ENCODE measurements around the gene GIPC1.
A peak's percentile ranks its signal among the peaks of the same experiment; 100 is the strongest.
"Not testable (repeated sequence)": the region's sequence is repeated elsewhere in the genome, so short reads cannot be mapped to it uniquely, and the experiment has no call there.

The GIPC1 gene

GRCh38 chr19:14467391-14467790, 28.5 kb downstream of the GIPC1 start:
- DNase-seq, result no peak

DNA sequence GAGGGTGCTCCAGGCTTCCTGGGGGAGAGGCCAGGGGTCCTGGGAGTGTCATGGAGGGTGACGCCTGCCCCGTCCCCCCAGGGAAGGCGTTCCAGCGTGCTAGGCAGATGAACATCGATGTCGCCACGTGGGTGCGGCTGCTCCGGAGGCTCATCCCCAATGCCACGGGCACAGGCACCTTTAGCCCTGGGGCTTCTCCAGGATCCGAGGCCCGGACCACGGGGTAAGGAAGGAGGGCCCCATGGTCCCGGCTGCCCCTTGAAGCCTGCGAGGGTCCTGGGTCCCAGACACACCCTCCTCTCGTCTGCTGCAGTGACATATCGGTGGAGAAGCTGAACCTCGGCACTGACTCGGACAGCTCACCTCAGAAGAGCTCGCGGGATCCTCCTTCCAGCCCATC, 32.2 kb downstream of the GIPC1 start:
- no peak for DNase-seq

DNA sequence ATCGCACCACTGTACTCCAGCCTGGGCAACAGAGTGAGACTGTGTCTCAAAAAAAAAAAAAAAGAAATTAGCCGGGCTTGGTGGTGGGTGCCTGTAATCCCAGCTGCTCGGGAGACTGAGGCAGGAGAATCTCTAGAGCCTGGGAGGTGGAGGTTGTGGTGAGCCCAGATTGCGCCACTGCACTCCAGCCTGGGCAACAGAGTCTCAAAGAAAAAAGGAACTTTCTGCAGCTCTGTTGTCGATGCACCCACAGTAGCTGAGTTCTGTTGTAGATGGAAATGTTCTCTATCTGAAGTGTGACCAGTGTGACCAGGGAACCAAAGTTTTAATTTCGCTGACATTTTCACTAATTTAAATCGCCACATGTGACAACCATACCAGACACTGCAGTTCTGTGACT, 33.5 kb downstream of the GIPC1 start:
- DNase-seq, result not testable (repeated sequence)

GRCh38 chr19:14460935-14461334, 35.0 kb downstream of the GIPC1 start:
- no peak for DNase-seq

DNA sequence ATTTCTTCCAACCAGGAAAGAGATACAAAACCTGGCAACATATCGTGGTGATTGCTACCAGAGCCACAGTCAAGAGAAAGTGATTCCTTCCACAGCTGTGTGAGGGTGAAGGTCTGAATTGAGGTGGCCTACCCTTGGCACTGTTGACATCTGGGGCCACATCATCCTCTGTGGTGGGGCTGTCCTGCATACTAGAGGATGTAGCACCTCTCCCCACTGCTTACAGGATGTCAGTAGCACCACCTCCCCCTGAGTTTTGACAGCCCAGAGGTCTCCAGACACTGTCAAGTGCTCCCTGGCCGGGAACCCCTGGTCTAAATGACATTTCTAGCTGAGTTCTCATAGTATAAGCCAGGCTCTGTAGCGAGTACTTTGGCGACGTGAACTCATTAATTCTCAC, 36.2 kb downstream of the GIPC1 start:
- DNase-seq, result no peak

GRCh38 chr19:14452303-14452702, 43.6 kb downstream of the GIPC1 start:
- not testable (repeated sequence) for DNase-seq

GRCh38 chr19:14450876-14451275, 45.1 kb downstream of the GIPC1 start:
- no peak for DNase-seq

DNA sequence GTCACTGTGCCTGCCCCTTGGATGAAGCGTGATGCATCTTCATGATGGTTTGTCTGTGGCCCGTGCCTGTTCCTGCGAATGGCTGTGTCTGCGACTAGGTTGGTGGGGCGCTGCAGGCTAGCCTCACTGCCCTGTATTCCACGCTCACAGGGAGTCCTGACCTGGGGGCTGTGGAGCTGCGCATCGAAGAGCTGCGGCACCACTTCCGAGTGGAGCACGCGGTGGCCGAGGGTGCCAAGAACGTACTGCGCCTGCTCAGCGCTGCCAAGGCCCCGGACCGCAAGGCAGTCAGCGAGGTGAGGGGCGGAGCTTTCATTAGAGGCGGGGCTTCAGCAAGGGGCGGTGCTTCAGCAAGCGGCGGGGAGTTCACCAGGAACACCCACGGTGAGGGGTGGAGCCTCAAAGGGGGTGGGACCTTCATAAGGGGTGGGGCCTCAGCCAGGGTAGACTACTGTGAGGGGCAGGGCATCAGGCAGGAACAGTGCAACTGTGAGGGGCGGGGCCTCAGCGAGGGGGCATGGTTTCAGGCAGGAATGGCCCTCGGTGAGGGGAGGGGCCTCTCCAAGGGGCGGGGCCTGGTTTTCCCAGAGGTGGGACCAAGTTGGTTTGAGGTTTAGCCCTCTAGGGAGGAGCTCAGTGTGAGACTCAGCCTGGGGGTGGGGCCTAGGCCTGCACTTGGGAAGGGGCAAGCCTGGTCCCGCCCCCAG, 45.6 kb downstream of the GIPC1 start:
- DNase-seq, result peak; percentile 48

DNA sequence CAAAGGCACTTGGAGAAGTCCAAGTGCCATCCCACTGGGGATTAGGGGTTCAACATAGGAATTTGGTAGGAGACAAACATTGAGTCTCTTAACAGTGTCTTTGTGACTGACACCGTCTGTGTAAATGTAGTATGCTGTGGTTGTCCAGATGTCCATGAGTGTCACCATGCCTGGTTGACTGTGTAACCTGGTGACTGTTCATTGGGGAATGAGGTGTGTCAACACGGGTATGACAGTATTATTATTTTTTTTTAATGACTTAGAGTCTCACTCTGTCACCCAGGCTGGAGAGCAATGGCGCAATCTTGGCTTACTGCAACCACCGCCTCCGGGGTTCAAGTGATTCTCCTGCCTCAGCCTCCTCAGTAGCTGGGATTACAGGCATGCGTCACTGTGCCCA, 46.6 kb downstream of the GIPC1 start:
- no peak for DNase-seq

GRCh38 chr19:14446336-14447036, 49.4 kb downstream of the GIPC1 start:
- no peak for DNase-seq

GRCh38 chr19:14443632-14444216, 52.2 kb downstream of the GIPC1 start:
- DNase-seq, result no peak

GRCh38 chr19:14442891-14443631, 52.9 kb downstream of the GIPC1 start:
- DNase-seq, result no peak

DNA sequence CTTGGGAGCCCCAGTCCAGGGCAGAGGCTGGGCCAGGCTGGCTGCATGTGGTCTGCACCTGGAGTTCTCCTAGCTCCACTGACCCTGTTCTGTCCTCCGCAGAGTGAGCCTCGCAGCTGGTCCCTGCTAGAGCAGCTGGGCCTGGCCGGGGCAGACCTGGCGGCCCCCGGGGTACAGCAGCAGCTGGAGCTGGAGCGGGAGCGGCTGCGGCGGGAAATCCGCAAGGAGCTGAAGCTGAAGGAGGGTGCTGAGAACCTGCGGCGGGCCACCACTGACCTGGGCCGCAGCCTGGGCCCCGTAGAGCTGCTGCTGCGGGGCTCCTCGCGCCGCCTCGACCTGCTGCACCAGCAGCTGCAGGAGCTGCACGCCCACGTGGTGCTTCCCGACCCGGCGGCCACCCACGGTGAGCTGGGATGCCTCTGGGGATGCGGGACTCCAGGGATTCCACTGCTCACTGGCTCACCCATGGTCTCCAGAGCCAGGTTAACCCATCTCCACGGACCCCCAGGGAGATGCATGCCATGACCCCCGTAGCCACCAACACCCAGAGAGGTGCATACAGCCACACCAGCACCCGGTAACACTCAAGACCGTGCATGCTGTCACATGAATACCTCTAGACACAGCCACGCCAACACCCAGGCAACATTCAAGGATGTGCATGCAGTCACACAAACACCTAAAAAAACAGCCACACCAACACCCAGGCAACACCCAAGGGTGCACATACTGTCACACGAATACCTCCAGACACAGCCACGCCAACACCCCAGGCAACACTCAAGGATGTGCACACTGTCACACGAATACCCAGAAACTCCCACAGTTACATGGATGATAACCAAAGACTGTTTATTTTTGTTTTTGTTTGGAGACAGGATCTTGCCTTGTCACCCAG, 54.6 kb downstream of the GIPC1 start:
- DNase-seq, result no peak

DNA sequence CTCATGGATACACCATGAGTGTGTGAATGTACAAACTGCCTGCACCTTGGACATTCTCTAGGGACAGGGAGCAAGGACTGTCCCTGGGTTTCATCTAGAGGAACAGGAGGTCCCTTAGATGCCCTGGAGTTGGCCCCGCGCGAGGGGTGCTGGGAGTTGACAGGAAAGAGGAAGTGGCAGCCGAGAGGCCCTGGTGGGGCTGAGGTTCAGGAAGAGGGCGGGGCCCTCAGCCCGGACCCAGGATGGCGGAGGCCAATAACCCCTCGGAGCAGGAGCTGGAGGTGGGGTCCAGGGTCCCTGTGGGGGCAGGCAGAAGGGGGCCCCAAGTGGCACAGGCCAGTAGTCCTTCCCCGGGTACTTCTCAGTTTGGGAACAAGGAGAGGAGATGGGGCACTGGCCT, 55.9 kb downstream of the GIPC1 start:
- peak; percentile 70 for DNase-seq

- DNase-seq, result no peak
Observed at GRCh38 chr19:14439014-14439413, 56.9 kb downstream of the GIPC1 start.

DNA sequence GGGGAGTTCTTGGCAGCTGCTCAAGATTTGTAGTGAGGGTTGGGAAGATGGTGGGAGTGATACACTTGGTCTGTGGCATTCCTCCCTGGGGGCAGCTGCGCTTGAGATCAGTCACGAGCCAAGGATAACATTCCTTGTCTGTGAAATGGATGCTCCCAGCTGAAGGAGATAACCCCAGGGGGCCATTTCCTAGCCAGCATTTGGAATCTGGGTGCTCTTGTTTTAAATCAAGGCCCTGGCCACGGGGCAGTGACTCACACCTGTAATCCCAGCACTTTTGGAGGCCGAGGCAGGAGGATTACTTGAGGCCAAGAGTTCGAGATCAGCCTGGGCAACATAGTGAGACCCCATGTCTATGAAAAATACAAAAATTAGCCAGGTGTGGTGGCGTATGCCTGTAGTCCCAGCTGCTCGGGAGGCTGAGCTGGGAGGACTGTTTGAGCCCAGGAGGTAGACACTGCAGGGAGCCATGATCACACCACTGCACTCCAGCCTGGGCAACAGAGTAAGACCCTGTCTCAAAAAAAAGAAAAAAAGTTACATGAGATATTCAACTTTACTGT, 58.3 kb downstream of the GIPC1 start:
- no peak for DNase-seq

DNA sequence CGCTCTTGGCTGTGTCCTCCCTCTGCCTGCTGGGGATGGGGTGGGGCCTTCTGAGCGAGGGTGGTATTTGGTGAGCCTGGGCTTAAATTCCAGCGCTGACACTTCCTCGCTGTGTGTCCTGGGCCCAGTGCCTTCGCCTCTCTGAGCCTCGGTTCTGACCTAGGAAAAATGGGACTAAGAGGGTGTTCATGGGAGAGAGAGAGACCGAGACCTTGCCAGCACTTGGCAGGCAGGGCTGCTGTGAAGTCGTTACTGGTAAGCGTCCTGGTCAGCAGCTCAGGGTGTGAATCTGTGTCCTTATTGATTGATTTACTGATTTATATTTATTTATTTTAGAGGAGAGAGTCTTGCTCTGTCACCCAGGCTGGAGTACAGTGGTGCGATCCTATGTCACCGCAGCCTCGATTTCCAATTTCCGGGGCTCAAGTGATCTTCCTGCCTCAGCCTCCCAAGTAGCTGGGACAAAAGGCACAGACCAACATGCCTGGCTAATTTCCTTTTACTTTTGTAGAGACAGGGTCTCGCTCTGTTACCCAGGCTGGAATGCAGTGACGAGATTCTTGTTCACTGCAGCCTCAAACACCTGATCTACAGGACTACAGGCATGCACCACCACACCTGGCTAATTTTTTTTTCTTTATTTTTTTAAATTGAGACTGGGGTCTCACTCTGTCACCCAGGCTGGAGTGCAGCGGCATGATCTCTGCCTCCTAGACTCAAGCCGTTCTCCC, 60.4 kb downstream of the GIPC1 start:
- DNase-seq, result no peak

DNA sequence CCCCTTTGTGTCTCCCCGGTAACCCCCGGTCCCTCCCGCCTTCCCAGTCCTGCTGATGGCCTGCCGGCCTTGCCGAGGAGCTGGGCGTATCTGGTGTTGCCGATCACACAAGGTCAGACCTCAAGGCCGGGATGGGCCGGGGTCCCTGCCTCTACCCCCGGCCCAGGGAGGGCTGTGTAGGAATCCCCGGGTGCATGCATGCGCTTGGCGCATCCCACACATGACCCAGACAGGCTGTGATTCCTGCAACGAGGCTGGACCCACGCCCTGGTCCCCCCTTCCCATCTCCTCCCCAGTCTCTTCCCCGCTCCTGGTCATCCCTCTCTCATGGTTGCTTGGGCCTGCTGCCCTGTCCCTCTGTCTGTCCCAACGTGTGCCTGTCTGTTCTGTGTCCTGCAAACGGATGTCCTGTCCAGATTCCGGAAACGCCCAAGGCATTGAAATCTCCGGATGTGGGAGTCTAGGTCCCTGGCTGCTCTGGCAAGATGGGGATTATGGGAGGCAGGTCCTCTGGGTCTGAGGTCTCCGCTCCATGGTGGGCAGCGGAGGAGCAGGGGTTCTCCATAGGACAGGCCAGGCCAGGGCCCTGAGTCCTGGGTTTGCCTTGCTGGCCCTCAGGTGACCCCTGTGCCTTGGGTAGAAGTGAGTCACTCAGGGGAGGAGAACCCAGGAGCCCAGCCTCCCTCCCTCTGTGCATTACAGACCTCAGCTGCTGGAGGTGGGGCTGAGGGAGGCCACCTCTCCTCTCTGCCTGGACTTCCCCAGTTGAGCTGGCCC, 61.2 kb downstream of the GIPC1 start:
- DNase-seq, result peak; percentile 35

GRCh38 chr19:14433554-14434501, 62.1 kb downstream of the GIPC1 start:
- peak; percentile 45 for DNase-seq

Data from stimulated activated CD4-positive, alpha-beta T cell treated with anti-CD3 and anti-CD28 coated beads, Interleukin-12 subunit alpha, Interleukin-12 subunit beta, amount 100 ng/mL, for 4 hours (primary cell).